GM19328 (cell line): ENCODE results near the gene ATXN10.
"Not testable (repeated sequence)": the region's sequence is repeated elsewhere in the genome, so short reads cannot be mapped to it uniquely, and the experiment has no call there.

Experiments
- ATAC-seq: cut with Tn5 transposase; IDR thresholded peaks from one replicate; pipeline ENCODE4 v1.9.1; 2021; ENCODE audit warnings: mild to moderate bottlenecking, moderate library complexity; ENCODE audit not compliant: unreplicated experiment

ATXN10 gene

GRCh38 chr22:45642986-45643385, 28.6 kb upstream of the ATXN10 start:
- ATAC-seq, result no peak

GRCh38 chr22:45644714-45645113, 26.9 kb upstream of the ATXN10 start:
- ATAC-seq, result no peak

- ATAC-seq, result no peak
Measured at GRCh38 chr22:45645150-45645525, 26.5 kb upstream of the ATXN10 start.

- ATAC-seq, result no peak
Measured at GRCh38 chr22:45645526-45646414, 25.9 kb upstream of the ATXN10 start.

- no peak for ATAC-seq
Measured at GRCh38 chr22:45647532-45648225, 24.0 kb upstream of the ATXN10 start.

GRCh38 chr22:45648301-45649117, 23.1 kb upstream of the ATXN10 start:
- no peak for ATAC-seq

- ATAC-seq, result no peak
Measured at GRCh38 chr22:45649809-45650208, 21.8 kb upstream of the ATXN10 start.

GRCh38 chr22:45650721-45651120, 20.9 kb upstream of the ATXN10 start:
- ATAC-seq, result no peak

- ATAC-seq, result no peak
Measured at GRCh38 chr22:45651931-45652528, 19.6 kb upstream of the ATXN10 start.

- ATAC-seq, result no peak
Measured at GRCh38 chr22:45656577-45656976, 15.1 kb upstream of the ATXN10 start.

GRCh38 chr22:45657701-45658100, 13.9 kb upstream of the ATXN10 start:
- ATAC-seq, result no peak

- no peak for ATAC-seq
Measured at GRCh38 chr22:45664136-45664646, 7.4 kb upstream of the ATXN10 start.

- ATAC-seq, result no peak
Measured at GRCh38 chr22:45667486-45667885, 4.1 kb upstream of the ATXN10 start.

- not testable (repeated sequence) for ATAC-seq
Measured at GRCh38 chr22:45670363-45670762, 1.3 kb upstream of the ATXN10 start.

- ATAC-seq, result no peak
Measured at GRCh38 chr22:45670981-45671782, 452 bp upstream of the ATXN10 start.

- no peak for ATAC-seq
Measured at GRCh38 chr22:45672564-45673481, 1.2 kb downstream of the ATXN10 start.

- no peak for ATAC-seq
Measured at GRCh38 chr22:45673482-45674175, 2.0 kb downstream of the ATXN10 start.

GRCh38 chr22:45676024-45676423, 4.4 kb downstream of the ATXN10 start:
- ATAC-seq, result no peak
